IPS-15b (cell line): Measurements from ENCODE around the gene MCTS1.
A peak's percentile ranks its signal among the peaks of the same experiment; 100 is the strongest.

Source experiments
- H3K27me3 ChIP-seq: one replicate; pipeline ENCODE4 v1.6.1; 2013; ENCODE audit warnings: low read length; ENCODE audit not compliant: control insufficient read depth, insufficient read depth
- H3K36me3 ChIP-seq: one replicate; pipeline ENCODE4 v1.6.1; 2013; ENCODE audit warnings: low read length; ENCODE audit not compliant: control insufficient read depth, insufficient read depth
- H3K4me1 ChIP-seq: one replicate; pipeline ENCODE4 v1.6.1; 2013; ENCODE audit warnings: mild to moderate bottlenecking, low read length; ENCODE audit not compliant: control insufficient read depth, insufficient read depth
- H3K4me3 ChIP-seq: one replicate; pipeline ENCODE4 v1.5.1; 2013; ENCODE audit warnings: low read depth, low read length
- H3K9ac ChIP-seq: one replicate; pipeline ENCODE4 v1.6.1; 2013; ENCODE audit warnings: low read depth, mild to moderate bottlenecking, low read length
- H3K9me3 ChIP-seq: one replicate; pipeline ENCODE4 v1.6.1; 2013; ENCODE audit warnings: mild to moderate bottlenecking, low read length; ENCODE audit not compliant: control insufficient read depth, insufficient read depth

Gene MCTS1

GRCh38 chrX:120603707-120604360 lies at the start of gene MCTS1:
MCTS1 (plus strand) TSS chrX:120604101; CDS start chrX:120604237, 136 bp downstream.
- Histone ChIP-seq H3K9ac (peak within 1 kb of the TSS; percentile 47), H3K36me3 (no peaks in the 10 kb centered on the region), H3K4me3 (peak within 1 kb of the TSS; percentile 73), H3K9me3 (peaks cover 3% of the 10 kb centered on the region), H3K4me1 (no peaks in the 10 kb centered on the region), H3K27me3 (no peaks in the 10 kb centered on the region)

- Histone ChIP-seq H3K4me1 (no peaks in the 10 kb centered on the region), H3K4me3 (no peak overlapping the region), H3K27me3 (no peaks in the 10 kb centered on the region), H3K9me3 (no peaks in the 10 kb centered on the region), H3K36me3 (no peaks in the 10 kb centered on the region), H3K9ac (no peak overlapping the region)
Measured at GRCh38 chrX:120556251-120556650, 47.6 kb upstream of the MCTS1 start.

GRCh38 chrX:120559804-120560203 lies 44.1 kb upstream of the MCTS1 start:
- Histone ChIP-seq H3K36me3 (no peaks in the 10 kb centered on the region), H3K4me3 (peak overlapping the region; percentile 76), H3K9ac (peak overlapping the region; percentile 73)

GRCh38 chrX:120560405-120560841 lies 43.5 kb upstream of the MCTS1 start:
- Histone ChIP-seq H3K9me3 (no peaks in the 10 kb centered on the region), H3K4me1 (no peaks in the 10 kb centered on the region), H3K27me3 (no peaks in the 10 kb centered on the region), H3K9ac (peak overlapping the region; percentile 42), H3K36me3 (no peaks in the 10 kb centered on the region), H3K4me3 (peak overlapping the region; percentile 76)

More at GRCh38 chrX:120559804-120560203, 44.1 kb upstream of the MCTS1 start:
- H3K9me3 ChIP-seq = no peaks in the 10 kb centered on the region
- no peaks in the 10 kb centered on the region for H3K4me1 ChIP-seq
- no peaks in the 10 kb centered on the region for H3K27me3 ChIP-seq

- Histone ChIP-seq H3K9ac (peak within 1 kb of the TSS; percentile 73), H3K27me3 (no peaks in the 10 kb centered on the region), H3K9me3 (no peaks in the 10 kb centered on the region), H3K36me3 (no peaks in the 10 kb centered on the region), H3K4me3 (peak within 1 kb of the TSS; percentile 76), H3K4me1 (no peaks in the 10 kb centered on the region)
Measured at GRCh38 chrX:120560842-120561633, 42.9 kb upstream of the MCTS1 start, which contains the start of gene CUL4B. CUL4B (minus strand) TSS chrX:120560962; CDS start chrX:120560638, 324 bp downstream.

- H3K27me3 ChIP-seq = no peaks in the 10 kb centered on the region
- no peaks in the 10 kb centered on the region for H3K36me3 ChIP-seq
- H3K4me1 ChIP-seq = no peaks in the 10 kb centered on the region
- no peaks in the 10 kb centered on the region for H3K9me3 ChIP-seq
- peak overlapping the region; percentile 73 for H3K9ac ChIP-seq
- peak overlapping the region; percentile 47 for H3K4me3 ChIP-seq
Measured at GRCh38 chrX:120561634-120562568, 42.0 kb upstream of the MCTS1 start.

GRCh38 chrX:120562569-120562926 lies 41.4 kb upstream of the MCTS1 start:
- H3K36me3 ChIP-seq = no peaks in the 10 kb centered on the region
- H3K4me3 ChIP-seq = no peak overlapping the region
- no peaks in the 10 kb centered on the region for H3K4me1 ChIP-seq
- no peaks in the 10 kb centered on the region for H3K9me3 ChIP-seq
- no peaks in the 10 kb centered on the region for H3K27me3 ChIP-seq
- no peak overlapping the region for H3K9ac ChIP-seq

GRCh38 chrX:120564925-120565324 lies 39.0 kb upstream of the MCTS1 start:
- Histone ChIP-seq H3K36me3 (no peaks in the 10 kb centered on the region), H3K4me3 (no peak overlapping the region), H3K9ac (no peak overlapping the region), H3K27me3 (no peaks in the 10 kb centered on the region), H3K4me1 (no peaks in the 10 kb centered on the region), H3K9me3 (no peaks in the 10 kb centered on the region)

- Histone ChIP-seq H3K9ac (no peak overlapping the region), H3K4me1 (no peaks in the 10 kb centered on the region), H3K27me3 (no peaks in the 10 kb centered on the region), H3K36me3 (no peaks in the 10 kb centered on the region), H3K9me3 (no peaks in the 10 kb centered on the region), H3K4me3 (no peak overlapping the region)
Measured at GRCh38 chrX:120566817-120567216, 37.1 kb upstream of the MCTS1 start.

- no peak overlapping the region for H3K9ac ChIP-seq
- H3K27me3 ChIP-seq = no peaks in the 10 kb centered on the region
- no peaks in the 10 kb centered on the region for H3K9me3 ChIP-seq
- no peak overlapping the region for H3K4me3 ChIP-seq
- no peaks in the 10 kb centered on the region for H3K36me3 ChIP-seq
- no peaks in the 10 kb centered on the region for H3K4me1 ChIP-seq
Measured at GRCh38 chrX:120568035-120568434, 35.9 kb upstream of the MCTS1 start.

GRCh38 chrX:120568609-120569008 lies 35.3 kb upstream of the MCTS1 start:
- no peaks in the 10 kb centered on the region for H3K27me3 ChIP-seq
- H3K9ac ChIP-seq = no peak overlapping the region
- no peaks in the 10 kb centered on the region for H3K4me1 ChIP-seq
- H3K36me3 ChIP-seq = no peaks in the 10 kb centered on the region
- H3K9me3 ChIP-seq = no peaks in the 10 kb centered on the region
- H3K4me3 ChIP-seq = no peak overlapping the region
